HG02885 (cell line): ENCODE results near the gene REXO1.

Experiments used
- ATAC-seq: cut with Tn5 transposase; IDR thresholded peaks from one replicate; pipeline ENCODE4 v1.9.1; 2021; ENCODE audit warnings: mild to moderate bottlenecking; ENCODE audit not compliant: unreplicated experiment, poor library complexity

REXO1 gene

GRCh38 chr19:1836458-1837221 lies 11.6 kb downstream of the REXO1 start:
- no peak for ATAC-seq

DNA sequence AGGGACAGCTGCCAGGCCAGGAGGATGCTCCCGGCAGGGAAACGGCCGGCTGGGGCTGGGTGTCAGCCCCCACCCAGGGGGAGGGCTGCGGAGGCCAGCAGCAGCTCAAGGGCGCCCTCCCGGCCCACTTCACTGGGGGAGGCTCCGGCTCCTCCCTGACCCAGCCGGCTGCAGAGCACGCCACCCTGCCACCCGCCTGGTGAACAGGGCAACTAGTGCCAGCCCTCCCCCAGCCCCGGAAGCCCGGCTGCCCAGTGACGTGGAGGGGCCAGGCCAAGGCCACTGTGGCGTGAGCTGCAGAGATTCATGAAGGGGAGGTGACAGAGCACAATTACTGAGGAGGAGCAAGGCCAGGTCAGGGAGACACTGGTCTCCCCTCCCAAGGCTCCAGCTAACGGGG lies 14.7 kb downstream of the REXO1 start:
- ATAC-seq: no peak

GRCh38 chr19:1832046-1832663 lies 16.1 kb downstream of the REXO1 start:
- ATAC-seq: no peak

DNA sequence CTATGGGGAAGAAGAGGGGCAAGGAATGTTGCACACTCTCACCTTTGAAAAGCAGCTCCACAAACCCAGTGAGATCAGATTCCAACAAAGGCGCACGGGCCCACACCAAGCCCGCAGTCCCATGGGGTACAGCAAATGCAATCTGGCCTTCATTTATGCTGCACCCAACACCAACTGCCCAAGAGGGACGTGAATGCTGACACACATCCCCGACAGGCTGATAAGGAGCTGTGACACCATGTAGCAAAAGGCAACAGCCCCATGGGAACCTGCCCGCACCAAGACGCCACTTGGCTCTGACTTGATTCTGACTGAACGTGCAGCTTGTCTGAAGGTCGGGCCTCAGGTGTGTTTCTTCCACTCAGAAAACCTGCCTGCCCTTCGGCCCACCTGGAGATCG lies 17.3 kb downstream of the REXO1 start:
- no peak for ATAC-seq

DNA sequence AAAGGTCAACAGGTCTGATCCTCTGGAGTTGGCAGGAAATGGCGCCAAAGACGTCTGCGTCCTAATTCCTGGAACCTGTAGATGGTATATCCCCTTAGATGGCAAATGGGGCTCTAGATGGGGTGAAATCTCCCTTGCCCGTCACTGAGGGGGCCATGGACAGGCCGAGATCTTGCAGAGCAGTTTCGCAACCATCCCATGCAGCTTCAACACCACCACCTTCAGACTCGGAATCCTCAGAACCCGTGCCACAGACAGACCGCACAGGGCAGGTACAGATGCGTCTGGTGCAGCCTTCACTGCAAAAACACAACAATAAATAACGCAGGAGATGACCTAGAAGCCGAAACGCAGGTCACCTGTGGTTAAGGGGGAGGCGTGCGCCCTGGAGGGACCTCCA lies 17.7 kb downstream of the REXO1 start:
- no peak for ATAC-seq

DNA sequence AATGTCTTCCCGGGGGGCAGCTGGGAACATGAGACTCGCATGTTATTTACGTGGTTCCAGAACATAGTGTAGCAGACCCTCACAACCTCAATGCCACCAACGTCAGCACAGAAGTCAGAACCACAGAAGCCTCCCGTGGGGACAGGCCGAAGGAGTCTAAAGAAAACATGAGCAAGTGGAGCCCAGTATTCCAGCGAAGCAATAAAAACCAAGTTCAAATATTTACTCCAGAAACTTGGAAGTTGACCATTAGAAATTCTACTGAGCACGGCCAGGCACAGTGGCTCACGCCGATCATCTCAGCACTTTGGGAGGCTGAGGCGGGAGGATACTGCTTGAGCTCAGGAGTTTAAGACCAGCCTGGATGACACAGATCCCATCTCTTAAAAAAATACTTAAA lies 18.3 kb downstream of the REXO1 start:
- no peak for ATAC-seq

GRCh38 chr19:1828279-1829238 lies 19.7 kb downstream of the REXO1 start:
- no peak for ATAC-seq

DNA sequence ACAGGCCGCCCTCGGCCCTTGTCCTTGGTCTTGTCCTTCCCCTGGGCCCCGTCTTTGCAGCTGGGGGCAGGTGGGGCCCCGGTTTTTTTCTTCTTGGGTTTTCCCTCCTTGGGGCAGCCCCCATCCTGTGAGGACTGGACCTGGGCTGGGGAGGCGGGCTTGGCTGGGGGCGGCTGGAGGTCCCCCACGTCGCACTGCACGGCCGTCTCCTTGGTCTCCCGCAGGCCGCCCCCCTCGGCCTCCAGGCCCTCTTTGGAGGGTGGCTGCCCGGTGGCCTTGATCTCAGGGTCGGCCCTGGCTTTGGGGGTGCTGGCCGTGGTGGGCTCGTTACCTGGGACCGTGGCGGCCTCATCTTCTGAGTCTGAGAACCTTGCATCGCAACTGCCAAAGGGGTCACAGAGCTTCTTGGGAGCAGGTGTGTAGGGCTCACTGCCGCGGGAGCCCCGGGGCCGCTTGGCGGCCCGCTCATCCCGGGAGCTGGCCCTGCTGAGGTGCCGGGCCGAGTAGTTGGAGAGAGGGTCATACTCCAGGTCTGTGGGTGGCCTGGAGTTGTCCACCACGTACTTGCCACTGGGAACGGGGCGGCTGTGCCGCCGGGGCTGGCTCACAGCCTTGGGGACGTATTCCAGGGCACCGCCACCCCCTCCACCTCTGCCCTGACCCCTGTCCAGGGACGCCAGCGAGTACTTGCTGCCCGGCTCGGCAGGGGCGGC lies 20.6 kb downstream of the REXO1 start:
- ATAC-seq: no peak

DNA sequence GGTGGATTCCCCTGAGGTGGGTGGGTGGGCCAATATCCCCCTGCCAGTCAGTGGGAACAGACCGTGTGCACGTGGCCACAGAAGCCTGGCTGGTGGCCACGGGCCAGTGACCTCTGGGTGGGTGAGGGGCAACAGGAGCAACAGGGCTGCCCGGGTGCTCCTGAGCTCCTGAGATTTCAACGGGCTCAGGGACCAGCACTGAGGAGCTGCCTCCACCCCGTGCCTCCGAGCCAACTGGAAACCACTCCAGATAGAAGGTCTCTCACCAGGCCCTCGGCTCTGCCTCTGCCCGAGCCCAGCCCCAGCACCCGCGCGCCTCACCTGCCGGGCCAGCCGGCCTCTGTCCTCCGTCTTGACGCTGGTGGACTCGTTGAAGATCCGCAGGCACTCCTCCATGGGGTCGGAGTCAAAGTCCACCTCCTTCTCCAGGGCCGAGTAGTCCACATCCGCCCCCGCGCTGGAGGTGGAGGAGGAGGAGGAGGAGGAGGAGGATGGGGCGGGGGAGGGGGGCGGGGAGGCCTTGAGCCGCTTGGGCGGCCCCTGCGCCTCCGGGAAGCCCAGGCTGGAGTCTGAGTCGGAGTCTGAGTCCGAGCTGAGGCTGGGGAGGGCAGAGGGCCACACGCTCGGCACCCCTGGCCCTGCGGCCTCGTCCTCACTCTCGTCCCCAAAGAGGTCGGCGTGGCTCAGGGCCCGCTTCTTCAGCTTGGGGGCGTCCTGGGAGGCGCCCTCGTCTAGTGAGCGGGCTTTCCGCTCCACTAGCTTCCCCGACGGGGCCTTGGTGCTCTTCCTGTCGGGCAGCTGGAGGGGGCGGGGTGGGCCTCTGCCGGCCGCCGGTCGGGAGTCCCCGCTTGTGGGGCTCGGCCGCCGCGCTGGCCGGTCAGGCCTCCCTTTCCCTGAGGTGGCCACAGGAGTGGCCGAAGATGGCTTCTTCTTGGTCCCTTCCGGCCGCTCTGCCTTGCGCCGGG lies 21.4 kb downstream of the REXO1 start:
- no peak for ATAC-seq

DNA sequence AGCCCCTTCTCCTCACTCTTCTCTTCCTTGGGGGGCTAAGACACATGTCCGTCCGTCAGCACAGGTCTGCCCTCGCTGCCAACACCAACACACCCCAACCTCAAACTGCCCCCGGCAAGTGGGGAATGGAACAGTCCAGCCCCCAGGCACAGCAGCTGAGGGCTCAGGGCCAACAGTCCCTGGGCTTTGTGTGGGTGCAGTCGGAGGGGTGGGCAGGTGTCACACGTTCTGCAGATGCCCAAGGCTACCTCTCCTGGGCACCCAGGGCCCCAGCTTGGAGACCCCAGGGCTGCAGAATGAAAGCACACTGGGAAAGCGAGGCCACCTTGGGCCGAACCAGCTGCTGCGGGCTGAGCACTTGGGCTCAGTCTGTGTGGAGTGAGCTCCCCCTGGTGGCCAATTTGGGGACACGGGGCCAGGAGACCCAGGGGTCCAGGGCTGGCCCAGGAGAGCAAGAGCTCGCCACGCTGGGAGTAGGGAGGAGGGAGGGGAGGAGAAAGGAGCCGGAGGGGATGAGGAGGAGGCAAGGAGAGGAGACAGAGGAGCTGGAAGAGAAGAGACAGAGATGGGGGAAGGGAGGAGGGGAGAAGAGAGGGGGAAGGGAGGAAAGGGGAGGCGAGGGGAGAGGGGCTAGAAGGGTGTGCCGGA lies 22.2 kb downstream of the REXO1 start:
- peak; percentile 41 for ATAC-seq

DNA sequence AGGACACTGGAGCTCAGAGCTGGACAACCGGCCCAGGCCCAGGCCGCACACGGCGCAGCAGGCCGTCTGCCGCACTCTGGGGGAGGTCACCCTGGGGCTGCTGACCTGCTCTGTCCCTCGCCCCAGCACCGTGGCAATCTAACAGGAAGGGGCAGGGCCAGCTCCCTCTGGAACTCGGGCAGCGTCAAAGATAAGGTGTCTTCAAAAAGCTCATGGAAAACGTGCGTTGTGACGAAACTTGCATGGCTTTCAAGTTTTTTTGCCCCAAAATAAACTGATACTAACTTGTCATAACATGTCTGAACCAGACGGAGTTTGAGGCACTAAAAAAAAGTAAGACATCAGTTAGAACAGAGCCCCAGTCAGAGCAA lies 24.0 kb downstream of the REXO1 start:
- ATAC-seq: no peak

GRCh38 chr19:1823539-1824251 lies 24.6 kb downstream of the REXO1 start:
- ATAC-seq: no peak

DNA sequence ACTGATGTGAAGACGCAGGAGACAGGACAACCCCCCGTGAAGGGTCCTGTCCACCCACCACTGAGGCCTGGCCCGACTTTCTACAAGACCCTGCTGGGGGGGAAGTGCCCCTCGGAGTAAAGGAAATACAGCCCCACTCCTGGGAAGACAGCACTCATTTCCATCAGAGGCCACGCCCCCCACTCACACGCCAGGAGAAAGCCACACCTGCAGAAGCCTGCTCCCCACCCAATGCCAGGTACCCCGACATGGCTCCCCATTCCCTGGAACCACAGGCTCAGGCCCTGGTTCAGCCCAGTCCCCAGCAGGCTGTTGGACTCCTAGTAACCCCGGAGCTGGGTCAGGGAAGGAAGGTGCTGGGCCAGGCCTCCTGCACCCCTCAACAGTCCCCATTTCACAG lies 25.3 kb downstream of the REXO1 start:
- no peak for ATAC-seq

GRCh38 chr19:1822210-1822609 lies 26.1 kb downstream of the REXO1 start:
- no peak for ATAC-seq

DNA sequence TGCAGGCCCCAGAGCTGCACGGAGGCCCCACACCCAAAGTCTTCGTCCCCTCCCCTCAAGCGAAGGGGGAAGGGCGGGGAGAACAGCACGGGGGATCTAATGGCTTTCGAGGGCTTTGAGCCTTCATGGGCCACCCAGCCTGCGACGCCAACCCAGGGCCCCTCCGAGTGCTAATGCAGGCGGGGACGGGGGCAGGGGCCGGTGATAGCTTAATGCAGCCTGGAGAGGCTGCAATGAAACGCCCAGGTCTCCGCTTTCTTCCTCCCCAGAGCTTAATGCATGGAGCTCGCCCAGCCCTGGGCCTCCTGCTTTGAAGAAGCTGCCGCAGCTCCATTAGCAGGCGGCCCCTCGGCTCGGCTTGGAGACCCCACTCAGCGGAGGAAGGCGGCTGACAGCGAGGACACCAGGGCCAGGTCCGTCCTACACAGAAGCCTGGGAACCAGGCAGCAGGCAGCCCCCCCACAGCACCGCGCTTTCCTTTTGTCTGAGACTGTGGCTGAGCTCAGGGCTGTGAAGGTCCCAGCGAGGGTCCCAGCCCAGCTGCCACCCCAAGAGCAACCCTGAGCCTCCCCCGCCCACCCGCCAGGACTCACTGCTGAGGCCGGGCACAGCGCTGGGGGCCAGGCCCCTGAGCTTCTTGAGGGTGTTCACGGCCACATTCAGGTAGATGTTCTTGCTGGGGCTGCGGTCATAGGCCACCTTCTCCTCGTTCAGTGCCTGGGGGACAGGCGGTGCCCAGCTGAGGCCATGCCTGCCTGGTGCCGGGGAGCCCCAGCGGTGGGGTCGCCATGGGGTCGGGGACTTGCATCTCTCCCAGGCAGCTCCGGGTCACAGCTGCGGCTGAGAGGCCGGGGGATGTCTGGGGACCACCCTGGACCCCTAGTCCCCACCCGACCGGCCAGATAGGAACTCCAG lies 28.7 kb downstream of the REXO1 start:
- no peak for ATAC-seq

GRCh38 chr19:1818549-1819195 lies 29.6 kb downstream of the REXO1 start:
- ATAC-seq: no peak
